HG02678 (cell line): ENCODE measurements around the gene FAM3C.

Source experiments
- ATAC-seq: cut with Tn5 transposase; IDR thresholded peaks from one replicate; pipeline ENCODE4 v1.9.1; 2021; ENCODE audit warnings: mild to moderate bottlenecking, moderate library complexity; ENCODE audit not compliant: unreplicated experiment

FAM3C gene

DNA sequence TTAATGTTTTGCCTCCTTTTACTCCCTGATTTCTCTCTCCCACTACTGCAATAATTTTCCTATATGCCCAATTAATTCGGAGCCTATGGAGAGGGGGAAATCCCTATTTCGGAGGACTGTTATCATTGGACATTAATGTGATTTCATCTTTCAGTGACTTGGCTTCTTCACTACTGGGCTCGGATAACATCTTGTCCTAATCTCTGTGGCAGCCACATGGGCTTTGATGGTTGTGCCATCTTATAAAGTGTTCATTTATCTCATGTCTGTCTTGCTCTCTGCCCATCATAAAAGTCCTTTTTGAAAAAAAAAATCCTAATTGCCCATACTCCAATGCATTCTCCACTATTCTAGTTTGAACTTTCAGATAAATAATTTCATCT lies 15.5 kb upstream of the FAM3C start:
- no peak for ATAC-seq

DNA sequence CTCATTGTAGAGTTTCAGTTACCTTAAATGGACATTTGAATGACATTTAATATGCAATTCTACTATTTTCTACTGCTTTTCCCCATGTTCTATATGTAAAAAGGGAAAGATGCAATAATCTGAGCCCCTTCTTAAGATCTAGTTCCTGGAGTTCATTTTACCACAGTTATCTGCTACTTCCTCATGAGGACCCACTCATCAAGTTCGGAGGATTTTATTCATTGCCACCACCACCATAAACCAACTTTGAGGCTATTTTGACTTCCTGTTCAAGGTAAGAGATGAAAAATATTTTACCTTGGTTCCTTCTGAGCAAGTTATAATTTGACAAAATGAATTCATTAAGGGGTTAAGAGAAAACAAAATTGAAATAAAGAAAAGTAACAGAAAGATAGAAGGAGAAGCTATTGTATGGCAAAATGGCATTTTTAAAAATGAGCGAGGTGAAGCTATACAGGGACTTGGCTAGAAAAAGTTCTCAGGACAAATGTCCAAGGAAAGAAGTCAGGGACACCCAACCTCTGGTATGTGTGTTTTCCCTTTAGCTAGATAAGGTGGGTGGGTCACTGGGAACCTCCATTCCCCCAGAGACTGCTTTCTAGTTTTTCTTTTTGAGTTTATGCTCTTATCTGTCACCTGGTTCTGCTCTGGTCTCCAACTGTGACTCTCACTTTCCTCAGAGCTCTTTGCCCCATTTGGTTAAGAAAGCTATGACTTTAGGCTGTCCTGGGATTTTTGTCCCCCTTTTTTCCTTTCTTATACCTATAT lies 14.9 kb upstream of the FAM3C start:
- ATAC-seq = peak; percentile 68

DNA sequence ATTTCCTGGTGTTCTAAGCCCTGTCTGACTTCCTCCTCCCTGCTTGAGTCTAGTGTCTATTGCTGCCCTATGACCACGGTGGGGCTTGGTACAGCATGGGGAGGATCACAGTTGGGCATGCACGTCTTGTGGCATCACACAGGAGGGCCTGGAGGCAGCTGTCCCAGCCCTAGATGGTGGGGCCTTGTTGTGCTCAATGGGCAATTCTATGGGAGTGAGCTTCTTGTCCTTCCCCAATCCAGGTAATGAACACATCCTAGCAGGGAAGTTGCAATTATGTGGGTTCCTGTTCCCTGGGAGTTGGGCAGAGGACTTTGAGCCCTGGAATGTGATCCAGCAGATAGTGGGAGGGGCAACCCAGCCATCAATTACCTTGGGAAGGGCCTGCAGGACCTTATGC lies 10.8 kb upstream of the FAM3C start:
- ATAC-seq = no peak

DNA sequence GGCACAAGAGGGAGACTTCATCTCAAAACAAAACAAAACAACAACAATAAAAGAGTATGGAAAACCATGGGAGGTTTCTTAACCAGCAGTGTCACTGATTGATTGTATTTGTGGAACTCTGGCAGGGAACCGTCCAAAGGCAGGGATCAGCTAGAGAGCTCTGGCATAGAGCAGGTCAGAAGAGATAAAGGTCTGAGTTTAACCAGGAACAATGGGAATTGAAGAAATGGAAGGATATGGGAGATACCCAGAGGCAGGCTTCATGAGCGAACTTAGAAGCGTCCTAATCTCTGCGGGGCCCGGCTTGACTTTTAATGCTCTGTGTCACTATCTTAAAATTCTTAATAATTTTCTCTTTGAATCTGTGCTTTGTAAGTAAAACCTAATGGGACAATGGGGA lies 10.4 kb upstream of the FAM3C start:
- ATAC-seq = no peak

DNA sequence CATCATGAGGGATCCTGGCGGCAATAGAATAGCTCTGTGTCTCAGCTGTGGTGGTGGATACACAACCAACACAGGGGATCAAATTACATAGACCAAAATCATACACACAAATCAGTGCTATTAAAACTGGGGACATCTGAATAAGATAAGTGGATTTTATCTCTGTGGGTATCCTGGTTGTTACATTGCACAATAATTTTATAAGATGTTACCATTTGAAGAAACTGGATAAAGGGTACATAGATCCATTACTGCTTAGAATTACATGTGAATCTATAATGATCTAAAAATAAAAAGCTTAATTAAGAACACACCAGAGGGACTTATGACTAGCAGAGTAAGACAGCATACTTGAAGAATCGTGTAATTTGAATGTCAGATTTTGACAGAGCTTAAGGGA lies 8.2 kb upstream of the FAM3C start:
- ATAC-seq = no peak

DNA sequence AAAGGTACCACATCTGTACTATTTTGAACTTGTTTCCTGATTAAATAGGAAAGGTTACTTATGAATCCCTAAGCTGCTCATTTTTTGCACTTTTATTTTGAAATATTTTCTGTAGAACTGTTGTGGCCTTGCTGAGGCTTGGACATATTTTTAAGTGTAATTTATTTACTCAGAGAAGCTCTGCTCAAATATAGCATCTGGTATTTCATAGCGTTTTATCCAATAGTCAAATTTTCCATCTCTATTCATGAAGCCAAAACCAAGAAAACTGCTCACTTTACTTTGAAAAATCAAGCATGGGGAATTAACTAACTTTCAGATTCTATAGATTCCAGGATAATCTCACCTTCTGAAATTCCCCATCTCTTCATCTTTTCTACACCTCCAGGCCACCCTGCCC lies 6.6 kb upstream of the FAM3C start:
- ATAC-seq = no peak

DNA sequence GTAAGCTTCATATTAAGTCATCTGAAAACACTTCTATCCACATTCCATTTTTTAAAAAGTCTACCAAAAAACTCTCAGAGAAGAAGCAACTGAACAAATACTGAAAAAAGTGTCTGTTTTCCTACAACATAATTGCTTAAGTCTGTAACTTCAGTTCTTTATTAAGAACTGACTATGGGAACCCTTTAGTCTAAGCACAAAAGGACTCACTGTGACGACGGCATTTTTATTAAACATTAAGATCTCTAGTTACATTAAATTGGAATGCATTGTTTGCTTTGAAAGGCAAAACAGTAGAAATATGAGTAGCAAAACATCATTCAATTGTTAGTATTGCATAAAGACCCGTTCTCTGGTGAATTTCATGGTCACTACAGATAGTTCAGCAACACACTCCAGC lies 5.8 kb upstream of the FAM3C start:
- no peak for ATAC-seq

DNA sequence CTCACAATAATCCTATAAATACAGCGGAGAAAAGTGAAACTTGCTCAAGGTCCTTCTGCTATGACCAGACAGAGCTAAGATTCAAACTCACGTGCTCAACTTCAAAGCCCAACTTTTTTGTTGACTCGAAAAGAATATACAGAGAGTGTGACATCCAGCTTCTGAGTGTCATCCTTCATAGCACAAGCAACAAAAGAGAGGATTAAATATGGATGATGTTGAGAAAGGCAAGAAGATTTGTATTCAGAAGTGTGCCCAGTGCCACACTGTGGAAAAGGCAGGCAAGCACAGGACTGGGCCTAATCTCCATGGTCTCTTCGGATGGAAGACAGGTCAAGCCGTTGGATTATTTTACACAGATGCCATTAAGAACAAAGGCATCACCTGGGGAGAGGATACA lies 2.1 kb upstream of the FAM3C start:
- no peak for ATAC-seq

DNA sequence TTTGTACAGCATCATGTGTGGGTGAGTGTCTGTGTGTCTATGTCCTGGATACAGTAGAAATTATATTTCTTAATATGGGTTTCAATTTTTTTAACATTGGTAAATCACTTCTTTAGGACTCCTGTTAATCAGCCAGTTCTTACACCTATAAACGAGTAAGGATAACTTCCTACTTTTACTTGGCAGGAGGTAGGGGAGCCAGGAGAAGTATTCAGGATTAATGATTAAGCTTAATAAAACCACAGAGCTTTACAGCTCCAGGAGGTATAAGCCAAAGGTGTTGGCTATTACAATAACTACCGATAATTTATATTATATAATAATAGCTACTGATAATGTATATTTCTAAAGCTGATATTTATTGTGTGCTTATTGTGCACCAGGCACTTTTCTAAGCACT lies 1.7 kb upstream of the FAM3C start:
- no peak for ATAC-seq

DNA sequence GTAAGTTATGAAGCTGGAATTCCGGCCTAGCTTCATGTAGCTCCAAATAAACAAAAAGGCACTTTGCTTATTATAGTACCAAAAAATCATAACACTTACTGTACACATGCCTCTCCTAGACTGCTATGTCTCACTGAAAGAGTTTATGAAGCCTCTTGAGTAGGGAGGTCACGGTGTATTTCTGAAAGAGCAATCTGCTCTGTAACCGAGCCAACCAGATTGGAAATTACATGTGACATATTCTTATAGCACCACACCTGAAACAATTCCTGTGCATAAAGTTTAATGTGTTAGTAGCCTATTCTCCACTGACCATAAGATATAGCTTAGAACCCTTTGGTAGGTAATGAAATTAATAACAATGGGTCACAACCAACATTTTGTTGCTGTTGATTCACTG lies 1.3 kb upstream of the FAM3C start:
- no peak for ATAC-seq

DNA sequence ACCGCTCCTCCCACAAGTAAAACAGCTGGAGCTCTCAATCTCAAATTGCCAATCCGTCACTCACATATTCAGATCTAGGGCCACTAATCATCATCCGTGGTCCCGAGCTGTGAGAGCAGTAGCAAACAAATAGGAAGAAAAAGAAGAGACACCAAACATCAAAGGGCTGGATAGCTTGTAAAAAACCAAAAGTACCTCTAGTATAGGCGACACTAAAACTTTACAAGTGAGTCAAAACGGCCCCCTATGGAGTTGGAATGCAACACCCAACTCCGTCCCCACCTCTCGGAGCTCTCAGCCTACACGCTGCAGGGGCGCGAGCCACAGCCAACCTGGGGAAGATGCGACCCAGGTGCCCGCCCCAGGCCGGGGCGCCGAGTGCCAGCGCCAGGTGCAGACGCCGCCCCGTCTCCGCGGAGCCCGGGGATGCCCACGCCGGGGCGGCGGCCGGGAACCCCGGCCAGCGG lies 581 bp downstream of the FAM3C start:
- peak; percentile 40 for ATAC-seq

DNA sequence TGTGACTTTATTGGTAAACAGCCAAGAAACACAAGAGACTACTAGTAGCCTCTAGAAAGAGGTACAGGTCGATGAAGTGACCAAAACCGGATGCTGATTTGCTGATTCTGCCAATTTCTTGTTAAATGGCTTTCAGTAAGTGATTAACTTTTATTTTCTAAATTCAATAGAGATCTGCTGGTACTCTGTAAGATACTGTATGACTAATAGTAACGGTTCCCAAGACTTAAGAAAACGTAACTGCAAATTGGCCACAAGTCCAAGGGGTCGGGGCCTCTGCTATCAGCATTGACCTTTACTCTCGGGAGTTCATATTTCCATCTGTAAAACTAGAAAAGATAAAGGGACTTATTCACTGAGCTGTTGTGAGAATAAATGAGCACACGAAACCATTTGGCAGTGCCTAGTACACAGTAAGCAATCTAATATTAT lies 1.4 kb downstream of the FAM3C start:
- ATAC-seq = no peak

DNA sequence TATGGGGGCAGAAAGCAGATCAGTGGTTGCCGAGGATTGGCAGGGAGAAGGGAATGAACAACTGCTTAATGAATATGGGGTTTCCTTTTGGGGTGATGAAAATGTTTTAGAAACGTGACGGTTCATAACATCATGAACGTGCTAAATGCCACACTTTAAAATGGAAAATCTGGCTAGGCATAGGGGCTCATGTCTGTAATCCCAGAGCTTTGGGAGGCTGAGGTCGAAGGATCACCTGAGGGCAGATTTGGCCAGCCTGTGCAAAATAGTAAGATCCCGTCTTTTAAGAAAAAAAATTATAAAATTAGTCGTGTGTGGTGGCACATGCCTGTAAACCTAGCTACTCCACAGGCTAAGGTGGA lies 3.1 kb downstream of the FAM3C start:
- ATAC-seq = no peak

DNA sequence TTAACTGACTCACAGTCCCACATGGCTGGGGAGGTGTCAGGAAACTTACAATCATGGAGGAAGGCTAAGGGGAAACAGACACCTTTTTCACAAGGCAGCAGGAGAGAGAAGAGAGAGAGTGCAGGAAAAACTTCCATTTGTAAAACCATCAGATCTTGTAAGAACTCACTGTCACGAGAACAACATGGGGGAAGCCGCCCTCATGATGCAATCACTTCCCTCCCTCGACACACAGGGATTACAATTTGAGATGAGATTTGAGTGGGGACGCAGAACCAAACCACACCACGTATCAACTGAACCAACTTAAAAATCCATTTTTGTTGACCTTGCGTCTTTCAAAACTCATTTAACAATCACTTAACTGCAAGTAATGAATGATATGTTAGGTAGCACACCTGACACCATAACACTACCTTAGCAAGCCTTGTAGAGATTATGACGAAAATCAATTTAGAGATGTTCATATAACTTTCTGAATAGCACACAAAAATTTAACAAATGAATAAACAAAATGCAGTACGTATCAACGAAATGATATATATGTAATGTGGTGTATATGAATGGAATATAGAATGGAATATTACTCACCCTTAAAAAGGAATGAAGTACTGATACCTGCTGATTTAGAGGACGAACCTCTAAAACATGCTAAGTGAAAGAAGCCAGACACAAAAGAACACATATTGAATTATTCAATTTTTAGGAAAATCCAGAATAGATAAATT lies 3.7 kb downstream of the FAM3C start:
- ATAC-seq = no peak

DNA sequence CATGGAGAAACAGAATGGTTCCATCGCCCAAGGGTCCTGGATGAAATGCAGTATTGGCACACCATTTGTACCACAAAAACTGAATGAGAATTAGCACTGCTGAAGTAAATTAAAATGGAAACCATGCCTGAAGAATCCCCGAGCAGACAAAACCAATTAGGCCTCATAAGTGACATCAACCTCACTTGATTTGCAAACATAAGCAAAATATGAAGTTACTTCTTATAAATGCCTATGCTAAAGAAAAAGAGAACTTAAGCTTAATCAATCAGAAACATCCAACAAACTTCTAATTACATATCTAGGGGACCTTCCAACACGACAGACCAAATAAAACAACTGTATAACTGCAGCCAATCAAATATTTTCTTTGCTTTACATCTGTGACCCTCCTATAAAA lies 4.4 kb downstream of the FAM3C start:
- ATAC-seq = no peak

DNA sequence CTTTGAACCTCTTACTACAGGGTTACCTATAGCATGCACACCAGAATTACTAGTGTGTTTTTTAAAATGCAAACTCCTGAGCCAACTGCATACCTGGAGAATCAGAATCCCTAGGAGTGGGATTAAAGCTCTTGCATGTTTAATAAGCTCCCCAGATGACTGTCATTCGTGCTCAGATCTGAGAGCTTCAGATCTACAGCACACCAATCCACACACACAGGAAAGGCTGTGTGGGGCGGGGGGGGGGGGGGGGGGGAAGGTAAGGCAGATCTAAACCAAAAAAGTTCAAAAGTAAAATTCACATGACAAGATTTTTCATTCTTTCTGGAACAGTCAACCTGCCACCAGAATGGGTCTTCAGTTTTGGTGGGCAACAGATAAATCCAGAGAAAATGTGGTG lies 5.5 kb downstream of the FAM3C start:
- ATAC-seq = no peak

DNA sequence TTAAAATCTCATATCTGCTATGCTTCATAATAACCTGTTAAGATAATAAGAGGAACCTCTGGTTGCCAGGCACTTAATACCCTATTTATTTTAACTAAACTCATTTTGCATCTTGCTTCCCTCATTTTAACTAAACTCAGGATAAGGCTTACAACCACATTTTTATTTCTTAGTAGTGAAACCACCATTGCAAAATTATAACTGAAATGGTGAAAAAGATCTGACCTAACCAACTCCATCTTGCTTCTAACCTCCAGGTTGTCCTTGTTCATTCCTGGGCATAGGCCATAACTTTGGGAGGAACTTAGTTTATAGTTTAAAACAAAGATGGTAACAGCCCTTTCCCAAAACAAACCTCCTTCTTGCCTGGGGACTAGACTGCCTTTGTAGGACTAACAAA lies 6.0 kb downstream of the FAM3C start:
- ATAC-seq = no peak

DNA sequence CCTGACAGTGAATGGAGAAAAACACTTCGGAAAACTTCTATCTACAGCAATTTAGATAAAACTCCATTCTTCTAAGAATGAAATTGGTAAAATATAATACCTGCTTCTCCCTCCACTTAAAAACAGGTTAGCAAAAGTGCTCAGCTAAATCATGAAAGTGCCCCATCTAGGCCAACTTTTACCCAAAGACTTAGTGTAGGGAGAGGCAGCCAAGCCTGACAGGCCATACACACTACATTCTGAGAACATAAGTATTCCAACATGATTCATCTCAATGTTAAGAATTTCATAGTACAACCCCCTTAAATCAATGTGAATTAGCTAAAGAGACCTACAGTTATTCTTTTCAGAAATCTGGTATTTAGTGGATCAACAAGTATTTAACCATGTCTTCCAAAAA lies 7.2 kb downstream of the FAM3C start:
- ATAC-seq = no peak

DNA sequence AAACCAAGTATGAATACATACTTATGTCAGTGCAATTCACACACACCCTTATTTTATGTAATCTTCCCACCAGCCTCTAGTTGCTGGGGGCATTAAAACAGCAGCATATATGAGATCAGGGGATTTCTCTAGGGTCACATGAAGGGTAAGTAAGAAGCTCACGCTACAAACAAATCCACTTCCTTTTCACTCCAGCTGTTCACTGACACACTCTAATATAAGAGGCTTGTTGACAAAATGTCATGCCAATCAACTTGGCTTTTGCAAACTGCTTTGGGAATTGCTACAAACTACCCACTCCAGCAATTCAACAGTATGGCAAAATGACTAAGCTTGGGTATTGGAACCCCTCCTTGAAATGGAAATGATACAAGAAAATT lies 10.3 kb downstream of the FAM3C start:
- ATAC-seq = peak; percentile 95

DNA sequence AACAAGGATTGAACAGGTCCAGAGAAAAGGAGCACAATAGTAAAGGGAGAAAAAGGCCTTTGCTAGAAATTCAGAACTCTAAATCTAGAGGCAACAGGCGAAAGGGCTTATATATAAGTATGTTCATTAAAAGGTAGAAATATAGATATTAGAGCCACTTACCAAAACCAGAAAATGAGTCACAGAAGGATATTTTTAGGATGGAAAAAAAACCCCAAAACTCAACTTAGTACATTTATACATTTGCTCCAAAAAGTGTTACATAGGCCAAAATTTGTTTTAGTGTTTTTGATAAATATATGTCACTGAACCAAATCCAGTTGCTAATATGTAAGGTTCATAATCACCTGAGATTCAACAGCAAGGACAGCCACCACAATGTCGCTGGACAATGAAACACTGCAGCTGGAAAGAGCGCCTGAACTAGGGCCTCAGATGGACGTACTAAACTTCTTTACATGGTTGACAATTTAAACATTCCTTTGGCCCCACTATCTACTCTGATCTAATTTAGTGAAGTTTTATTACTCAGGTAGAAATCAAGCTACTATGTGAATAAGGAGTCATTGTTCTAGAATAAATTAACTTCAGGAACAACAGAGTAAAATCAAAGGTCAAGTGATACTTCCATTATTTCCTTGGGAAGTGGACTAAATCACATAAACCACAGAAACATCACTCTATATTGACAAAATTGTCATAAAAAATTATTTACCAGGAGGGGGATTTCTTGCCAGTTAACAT lies 10.9 kb downstream of the FAM3C start:
- no peak for ATAC-seq

DNA sequence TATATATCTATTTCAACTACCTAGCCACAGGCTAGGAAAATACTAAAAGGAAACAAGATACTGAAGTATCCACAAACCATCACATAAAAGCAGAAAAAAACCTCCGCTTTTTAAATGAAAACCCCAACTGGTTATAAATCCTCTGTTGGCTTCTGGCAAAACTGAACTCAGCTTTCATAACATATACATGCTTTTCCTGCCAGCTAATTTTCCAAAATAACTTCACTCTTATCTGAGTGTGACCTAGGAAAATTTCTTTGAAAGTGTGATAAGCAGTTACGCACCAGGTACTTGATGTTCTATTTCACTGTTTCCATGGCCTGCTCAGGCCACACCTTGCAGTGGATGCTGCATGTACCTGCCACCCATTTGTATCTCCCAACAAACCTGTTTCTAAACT lies 11.8 kb downstream of the FAM3C start:
- ATAC-seq = no peak
